IMR-90 (cell line): ENCODE results near the gene PRCP.

Source experiments
- FOS ChIP-seq: fragments of 150-350 bp; IDR thresholded peaks from 2 replicates; pipeline ENCODE4 v1.6.1; 2016; ENCODE audit warnings: low read depth, low read length
- MAFK ChIP-seq: IDR thresholded peaks from 2 replicates; pipeline ENCODE4 v1.6.1; 2012; ENCODE audit warnings: low read depth, low read length, improper control_type of control experiment
- MAZ ChIP-seq: IDR thresholded peaks from 2 replicates; pipeline ENCODE4 v1.6.1; 2012; ENCODE audit warnings: low read depth, mild to moderate bottlenecking, low read length, improper control_type of control experiment, moderate library complexity, borderline replicate concordance
- POLR2A ChIP-seq: IDR thresholded peaks from 2 replicates; pipeline ENCODE4 v1.6.1; 2012; ENCODE audit warnings: mild to moderate bottlenecking, low read depth, low read length
- RCOR1 ChIP-seq: IDR thresholded peaks from 2 replicates; pipeline ENCODE4 v1.6.1; 2012; ENCODE audit warnings: mild to moderate bottlenecking, low read length, improper control_type of control experiment; ENCODE audit not compliant: insufficient replicate concordance
- SMC3 ChIP-seq: fragments of 150-350 bp; IDR thresholded peaks from 2 replicates; pipeline ENCODE4 v1.6.1; 2016; ENCODE audit warnings: low read depth, mild to moderate bottlenecking, antibody characterized with exemption, low read length, moderate library complexity
- TF ChIP-seq, protein P1 (sequence below): conservative IDR thresholded peaks from 2 replicates; pipeline ENCODE4 v1.5.1; 2012; ENCODE audit warnings: mild to moderate bottlenecking, low read depth, low read length, improper control_type of control experiment
- TF ChIP-seq, protein P2 (sequence below): fragments of 150-350 bp; IDR thresholded peaks from 2 replicates; pipeline ENCODE4 v1.6.1; 2017; ENCODE audit warnings: mild to moderate bottlenecking, antibody characterized with exemption, low read length, low read depth

DNA sequence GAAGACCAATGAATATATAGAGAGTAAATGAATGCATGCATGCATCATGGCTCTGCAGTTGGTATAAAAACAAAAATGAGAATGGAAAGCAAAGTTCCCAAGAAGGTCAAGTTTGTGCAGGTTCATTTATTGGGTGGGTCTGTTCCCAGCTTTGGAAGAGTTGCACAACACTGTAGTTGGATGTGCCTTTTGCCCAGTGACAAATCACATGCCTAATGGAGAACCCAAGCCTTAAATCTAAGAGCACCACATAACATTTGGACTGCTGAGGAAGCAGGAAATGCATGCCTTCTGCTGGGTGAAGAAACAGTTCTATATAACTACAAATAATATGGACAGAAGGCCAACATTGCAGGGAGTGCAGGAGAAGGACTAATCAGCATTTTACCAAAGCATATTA, 30.6 kb downstream of the PRCP start:
- TF ChIP-seq, protein P1, sequence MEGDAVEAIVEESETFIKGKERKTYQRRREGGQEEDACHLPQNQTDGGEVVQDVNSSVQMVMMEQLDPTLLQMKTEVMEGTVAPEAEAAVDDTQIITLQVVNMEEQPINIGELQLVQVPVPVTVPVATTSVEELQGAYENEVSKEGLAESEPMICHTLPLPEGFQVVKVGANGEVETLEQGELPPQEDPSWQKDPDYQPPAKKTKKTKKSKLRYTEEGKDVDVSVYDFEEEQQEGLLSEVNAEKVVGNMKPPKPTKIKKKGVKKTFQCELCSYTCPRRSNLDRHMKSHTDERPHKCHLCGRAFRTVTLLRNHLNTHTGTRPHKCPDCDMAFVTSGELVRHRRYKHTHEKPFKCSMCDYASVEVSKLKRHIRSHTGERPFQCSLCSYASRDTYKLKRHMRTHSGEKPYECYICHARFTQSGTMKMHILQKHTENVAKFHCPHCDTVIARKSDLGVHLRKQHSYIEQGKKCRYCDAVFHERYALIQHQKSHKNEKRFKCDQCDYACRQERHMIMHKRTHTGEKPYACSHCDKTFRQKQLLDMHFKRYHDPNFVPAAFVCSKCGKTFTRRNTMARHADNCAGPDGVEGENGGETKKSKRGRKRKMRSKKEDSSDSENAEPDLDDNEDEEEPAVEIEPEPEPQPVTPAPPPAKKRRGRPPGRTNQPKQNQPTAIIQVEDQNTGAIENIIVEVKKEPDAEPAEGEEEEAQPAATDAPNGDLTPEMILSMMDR, result no peak
- TF ChIP-seq POLR2A, result no peak
- TF ChIP-seq MAFK, result no peak
- TF ChIP-seq SMC3, result no peak
- TF ChIP-seq FOS, result no peak
- TF ChIP-seq, protein P2, sequence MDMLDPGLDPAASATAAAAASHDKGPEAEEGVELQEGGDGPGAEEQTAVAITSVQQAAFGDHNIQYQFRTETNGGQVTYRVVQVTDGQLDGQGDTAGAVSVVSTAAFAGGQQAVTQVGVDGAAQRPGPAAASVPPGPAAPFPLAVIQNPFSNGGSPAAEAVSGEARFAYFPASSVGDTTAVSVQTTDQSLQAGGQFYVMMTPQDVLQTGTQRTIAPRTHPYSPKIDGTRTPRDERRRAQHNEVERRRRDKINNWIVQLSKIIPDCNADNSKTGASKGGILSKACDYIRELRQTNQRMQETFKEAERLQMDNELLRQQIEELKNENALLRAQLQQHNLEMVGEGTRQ, result no peak
- no peak for TF ChIP-seq RCOR1
- no peak for TF ChIP-seq MAZ
